GM12878 (cell line): Measurements from ENCODE around the gene TACR1. TPM values are rescaled to one million over a fixed set of nuclear protein-coding genes. Genes with fewer than 3 reads are reported as not detected.

ENCODE experiments used
- ATAC-seq: fragments of 200-7000 bp; cut with Tn5 transposase; 3 replicates; pipeline ENCODE4 v1.9.1; 2020; ENCODE audit warnings: mild to moderate bottlenecking, moderate library complexity
- BruUV-seq: library from RNA; stranded (reverse); fragments of 400-500 nt; replicated peaks from 2 replicates; lab custom pipeline; 2021; lab: Mats Ljungman, UMichigan
- CTCF ChIA-PET: fragments of 300-600 bp; sonication (Branson Sonifier 250); formaldehyde crosslinking; extraction: SDS; loops from one replicate; lab custom pipeline; 2021; ENCODE audit warnings: inconsistent platforms; lab: Yijun Ruan, JAX
- POLR2A ChIA-PET: fragments of 350-600 bp; formaldehyde crosslinking; extraction: SDS; loops from one replicate; lab custom pipeline; 2021; ENCODE audit warnings: inconsistent platforms; lab: Charles Lee
- RAD21 ChIA-PET: fragments of 300-600 bp; sonication (Branson Sonifier 250); formaldehyde crosslinking; loops from one replicate; lab custom pipeline; 2023; ENCODE audit warnings: antibody characterized with exemption; ENCODE audit not compliant: unreplicated experiment; lab: Charles Lee
- SMC1A ChIA-PET: fragments of 300-600 bp; sonication (Branson Sonifier 250); formaldehyde crosslinking; loops from one replicate; lab custom pipeline; 2023; ENCODE audit not compliant: unreplicated experiment, uncharacterized antibody; lab: Charles Lee
- DNase-seq: peaks from one replicate; pipeline ENCODE4 v3.0.0-alpha.2; 2011; ENCODE audit warnings: low read depth, low spot score
- FAIRE-seq: peaks from 3 replicates; lab custom pipeline; 2011; peaks lifted over from hg19 to GRCh38; lab: Jason Lieb, UNC
- H2AFZ ChIP-seq: 2 replicates; pipeline ENCODE4 v1.6.0; 2011; ENCODE audit warnings: low read depth, low read length, control low read depth; ENCODE audit not compliant: control insufficient read depth
- H3K27ac ChIP-seq: 2 replicates; pipeline ENCODE4 v1.5.1; 2011; ENCODE audit warnings: control low read depth; ENCODE audit not compliant: control insufficient read depth, insufficient read depth
- H3K27me3 ChIP-seq, 2 experiments: replicated peaks in 1 of 2; 2 replicates each; pipeline versions ENCODE4 v1.6.0 to v1.6.1; 2011; ENCODE audit warnings: low read length in 1 of 2; ENCODE audit not compliant: control insufficient read depth in 2 of 2, insufficient read depth in 2 of 2
- H3K36me3 ChIP-seq, 2 experiments: 2 replicates each; pipeline ENCODE4 v1.5.1; 2011; ENCODE audit warnings: low read length in 1 of 2; ENCODE audit not compliant: control insufficient read depth in 2 of 2, insufficient read depth in 2 of 2
- H3K4me1 ChIP-seq: 2 replicates; pipeline ENCODE4 v1.6.1; 2011; ENCODE audit warnings: mild to moderate bottlenecking, low read length, moderate library complexity, mixed read lengths; ENCODE audit not compliant: control insufficient read depth, insufficient read depth
- H3K4me2 ChIP-seq: 2 replicates; pipeline ENCODE4 v1.6.0; 2011; ENCODE audit warnings: control low read depth; ENCODE audit not compliant: control insufficient read depth, insufficient read depth
- H3K4me3 ChIP-seq: fragments of 200-600 bp; sonication (generic); 2 replicates; pipeline ENCODE4 v1.5.1; 2016
- H3K79me2 ChIP-seq: 2 replicates; pipeline ENCODE4 v1.6.0; 2011; ENCODE audit warnings: low read length; ENCODE audit not compliant: control insufficient read depth, insufficient read depth
- H3K9ac ChIP-seq: 2 replicates; pipeline ENCODE4 v1.8.0; 2011; ENCODE audit warnings: low read length, control low read depth, mixed read lengths; ENCODE audit not compliant: control insufficient read depth, insufficient read depth
- H3K9me3 ChIP-seq: replicated peaks from 3 replicates; pipeline ENCODE4 v1.5.1; 2011; ENCODE audit warnings: mild to moderate bottlenecking, low read length; ENCODE audit not compliant: control insufficient read depth, insufficient read depth
- H4K20me1 ChIP-seq: 2 replicates; pipeline ENCODE4 v1.6.0; 2011; ENCODE audit not compliant: control insufficient read depth, insufficient read depth
- ATF2 ChIP-seq: IDR thresholded peaks from 2 replicates; pipeline ENCODE4 v1.6.1; 2012; ENCODE audit warnings: low read length, inconsistent platforms
- BHLHE40 ChIP-seq, 2 experiments: fragments of 450-650 bp in 1 of 2; IDR thresholded peaks; 2 replicates each; pipeline ENCODE4 v1.6.1; 2011 to 2017; ENCODE audit warnings: low read depth in 2 of 2, borderline replicate concordance in 1 of 2, improper control_type of control experiment in 1 of 2, low read length in 1 of 2, mild to moderate bottlenecking in 1 of 2
- CHD1 ChIP-seq: IDR thresholded peaks from 2 replicates; pipeline ENCODE4 v1.6.1; 2012; ENCODE audit warnings: low read depth, low read length, improper control_type of control experiment
- CREB1 ChIP-seq: IDR thresholded peaks from 2 replicates; pipeline ENCODE4 v1.6.1; 2012; ENCODE audit warnings: low read depth, mild to moderate bottlenecking, inconsistent platforms
- ETV6 ChIP-seq, 2 experiments: fragments of 450-650 bp in 1 of 2; IDR thresholded peaks in 1 of 2; conservative IDR thresholded peaks in 1 of 2; 2 replicates each; pipeline ENCODE4 v1.6.1; 2014; ENCODE audit warnings: antibody characterized with exemption in 1 of 2, borderline replicate concordance in 1 of 2, low read depth in 1 of 2, mild to moderate bottlenecking in 1 of 2, moderate library complexity in 1 of 2
- HDGF ChIP-seq: fragments of 450-650 bp; IDR thresholded peaks from 2 replicates; pipeline ENCODE4 v1.6.1; 2016; ENCODE audit warnings: antibody characterized with exemption
- HSF1 ChIP-seq: fragments of 150-350 bp; IDR thresholded peaks from 2 replicates; pipeline ENCODE4 v1.6.1; 2014; ENCODE audit warnings: mild to moderate bottlenecking, low read depth, low read length
- JUNB ChIP-seq: IDR thresholded peaks from 2 replicates; pipeline ENCODE4 v1.6.1; 2016; ENCODE audit warnings: antibody characterized with exemption, mild to moderate bottlenecking
- MEF2A ChIP-seq: IDR thresholded peaks from 2 replicates; pipeline ENCODE4 v1.6.1; 2011; ENCODE audit warnings: low read depth, mild to moderate bottlenecking, low read length, moderate library complexity; ENCODE audit not compliant: insufficient read depth
- MLLT1 ChIP-seq: fragments of 450-650 bp; IDR thresholded peaks from 2 replicates; pipeline ENCODE4 v1.6.1; 2016; ENCODE audit warnings: mild to moderate bottlenecking
- NR2F1 ChIP-seq: fragments of 450-650 bp; conservative IDR thresholded peaks from 2 replicates; pipeline ENCODE4 v1.6.1; 2017; ENCODE audit warnings: mild to moderate bottlenecking
- PAX8 ChIP-seq: fragments of 450-650 bp; IDR thresholded peaks from 2 replicates; pipeline ENCODE4 v1.6.1; 2017; ENCODE audit warnings: mild to moderate bottlenecking, moderate library complexity
- RAD21 ChIP-seq: IDR thresholded peaks from 2 replicates; pipeline ENCODE4 v1.6.1; 2011; ENCODE audit warnings: mild to moderate bottlenecking, low read depth, low read length, moderate library complexity; ENCODE audit not compliant: insufficient read depth
- STAT1 ChIP-seq: fragments of 450-650 bp; conservative IDR thresholded peaks from 2 replicates; pipeline ENCODE4 v1.6.1; 2014; ENCODE audit warnings: antibody characterized with exemption, mild to moderate bottlenecking
- TAF1 ChIP-seq: IDR thresholded peaks from 2 replicates; pipeline ENCODE4 v1.6.1; 2011; ENCODE audit warnings: mild to moderate bottlenecking, low read depth, low read length, borderline replicate concordance
- USF1 ChIP-seq: IDR thresholded peaks from 2 replicates; pipeline ENCODE4 v1.6.1; 2011; ENCODE audit warnings: borderline replicate concordance, low read depth, mild to moderate bottlenecking, moderate library complexity, mixed read lengths, low read length; ENCODE audit not compliant: insufficient read depth; ENCODE audit errors: extremely low read length
- WGBS: methylation state at CpG from one replicate; pipeline ENCODE4 v1.1.6; 2016; ENCODE audit warnings: low lambda C conversion rate; ENCODE audit not compliant: insufficient replicate concordance, insufficient coverage; ENCODE audit errors: missing lambda C conversion rate; 5-methylcytosine and 5-hydroxymethylcytosine counted together
- in situ Hi-C: fragments of 300-500 bp; cut with MboI; formaldehyde crosslinking; loops from 9 replicates; pipeline ENCODE4 v1.14.3; 2018; ENCODE audit warnings: mixed read lengths
- intact Hi-C: fragments of 100-400 bp; cut with micrococcal nuclease; formaldehyde crosslinking; loops from one replicate; pipeline ENCODE4 v1.14.2; 2022; ENCODE audit not compliant: unreplicated experiment
- polyA plus RNA-seq, 11 experiments: library from polyadenylated mRNA; depleted of rRNA in 4 of 11; unstranded in 6 of 11; stranded (reverse) in 5 of 11; fragments of >200 nt; fragmentation: Nextera tagmentation in 4 of 11; fragmentation: Illumina TruSeq in 1 of 11; extraction: Ambion mirVana in 4 of 11; extraction: Trizol in 1 of 11; gene quantifications; 1 replicate in 1 of 11; 2 replicates in 10 of 11; pipeline versions ENCODE4 v1.2.1 to v1.2.3, GENCODE V29; 2011 to 2016; ENCODE audit warnings: inconsistent platforms in 2 of 11, missing spikeins in 2 of 11, low read depth in 1 of 11
- total RNA-seq, 4 experiments: library from RNA; depleted of rRNA in 3 of 4; stranded (reverse); fragments of >200 nt in 3 of 4; fragmentation: Illumina TruSeq in 1 of 4; extraction: Trizol in 1 of 4; gene quantifications; 2 replicates each; pipeline versions ENCODE4 v1.2.1 to v1.2.3, GENCODE V29; 2013 to 2021

Gene TACR1
- total and polyA plus RNA-seq, 10 of the 15 experiments (the other 5 are each of a cell fraction or from before 2014, with no cell fraction given): 0.04 to 1.4 (median 0.15) TPM

- H3K9me3 ChIP-seq: no peaks in the 10 kb centered on the region
- H3K36me3 ChIP-seq: no peaks in the 10 kb centered on the region
- FAIRE-seq (no peak), DNase-seq (no peak), ATAC-seq (no peak)
- in situ Hi-C loops: no loop called here
- intact Hi-C loops: loop anchor here (10.0 kb wide), 1 partner anchor 270 kb away; no protein-coding TSS in a partner anchor
- peaks cover 4% of the 10 kb centered on the region; the same call in 1 of the 2 replicates for H3K4me1 ChIP-seq
- no peak overlapping the region for H2AFZ ChIP-seq
- H3K4me3 ChIP-seq: no peak overlapping the region
- no peak overlapping the region for H3K9ac ChIP-seq
- H3K27me3 ChIP-seq: peaks cover 2 to 11% of the 10 kb centered on the region in 2 experiments; a peak in 3 of 4 replicates
- TF ChIP-seq NR2F1 (no peak), USF1 (no peak), MLLT1 (no peak), HDGF (no peak), JUNB (no peak), PAX8 (no peak), CREB1 (no peak), STAT1 (no peak), BHLHE40 (IDR thresholded peaks at IDR 0.05; ENCODE audit: borderline replicate concordance in 1 of 2, low read depth in 2 of 2, low read length in 1 of 2) (no peak), TAF1 (no peak), MEF2A (no peak), HSF1 (no peak), ETV6 (conservative IDR thresholded peaks at IDR 0.05 in 1 of 2, IDR thresholded peaks at IDR 0.05 in 1 of 2; ENCODE audit: borderline replicate concordance in 1 of 2, low read depth in 1 of 2) (no peak), ATF2 (no peak), RAD21 (no peak), CHD1 (no peak)
- no peak overlapping the region for H3K27ac ChIP-seq
- no peaks in the 10 kb centered on the region for H4K20me1 ChIP-seq
- no peaks in the 10 kb centered on the region for H3K79me2 ChIP-seq
- RAD21 ChIA-PET: interaction anchor here (1.1 to 1.6 kb wide), 2 partner anchors 131 to 144 kb away, joined by 3 read pairs; no protein-coding TSS in a partner anchor
- 45% methylated on average over 1 of the region's 1 CpG for WGBS
- POLR2A ChIA-PET: interaction anchor here (0.9 kb wide), 1 partner anchor 54 kb away, joined by 3 read pairs; no protein-coding TSS in a partner anchor
- no TSS peak for BruUV-seq
- H3K4me2 ChIP-seq: no peak overlapping the region
- CTCF ChIA-PET: interaction anchor here (0.6 to 4.2 kb wide), 4 partner anchors 13 to 270 kb away, joined by 3 to 25 read pairs (median 5); no protein-coding TSS in a partner anchor
- SMC1A ChIA-PET: interaction anchor here (0.6 to 1.9 kb wide), 7 partner anchors 9 to 441 kb away, joined by 3 to 6 read pairs (median 4); no protein-coding TSS in a partner anchor
Observed at GRCh38 chr2:75195076-75195691, 4.1 kb downstream of the TACR1 start.
